Measurements from ENCODE around the gene PTGER2.

GRCh38 chr14:52333823-52334657 lies 19.9 kb downstream of the PTGER2 start:
- TF ChIP-seq CTCF (conservative IDR thresholded peaks at IDR 0.05 in 1 of 2, IDR thresholded peaks at IDR 0.05 in 1 of 2; ENCODE audit: low read depth in 1 of 2, low read length in 2 of 2) (no peak), EZH2 (IDR thresholded peaks at IDR 0.05; ENCODE audit: low read length, missing control alignments) (no peak)
